ENCODE data around the gene FAM171A1.
"Not testable (repeated sequence)": the region's sequence is repeated elsewhere in the genome, so short reads cannot be mapped to it uniquely, and the experiment has no call there.

GRCh38 chr10:15202301-15202621, 168.8 kb downstream of the FAM171A1 start:
- not testable (repeated sequence) for TF ChIP-seq CTCF, POLR2AphosphoS5 (IDR thresholded peaks at IDR 0.05)

Measured in prostate gland (tissue), 2 donors.